HG03175 (cell line): ENCODE measurements around the gene DEAF1.

ENCODE experiments used
- ATAC-seq: cut with Tn5 transposase; IDR thresholded peaks from one replicate; pipeline ENCODE4 v1.9.1; 2021; ENCODE audit warnings: mild to moderate bottlenecking, moderate library complexity; ENCODE audit not compliant: unreplicated experiment

The DEAF1 gene

GRCh38 chr11:626475-627307 is 68.3 kb downstream of the DEAF1 start, which contains the start of gene SCT:
Gene SCT (minus strand): TSS chr11:627181. CDS start chr11:627143, 38 bp downstream.
- no peak for ATAC-seq

DNA sequence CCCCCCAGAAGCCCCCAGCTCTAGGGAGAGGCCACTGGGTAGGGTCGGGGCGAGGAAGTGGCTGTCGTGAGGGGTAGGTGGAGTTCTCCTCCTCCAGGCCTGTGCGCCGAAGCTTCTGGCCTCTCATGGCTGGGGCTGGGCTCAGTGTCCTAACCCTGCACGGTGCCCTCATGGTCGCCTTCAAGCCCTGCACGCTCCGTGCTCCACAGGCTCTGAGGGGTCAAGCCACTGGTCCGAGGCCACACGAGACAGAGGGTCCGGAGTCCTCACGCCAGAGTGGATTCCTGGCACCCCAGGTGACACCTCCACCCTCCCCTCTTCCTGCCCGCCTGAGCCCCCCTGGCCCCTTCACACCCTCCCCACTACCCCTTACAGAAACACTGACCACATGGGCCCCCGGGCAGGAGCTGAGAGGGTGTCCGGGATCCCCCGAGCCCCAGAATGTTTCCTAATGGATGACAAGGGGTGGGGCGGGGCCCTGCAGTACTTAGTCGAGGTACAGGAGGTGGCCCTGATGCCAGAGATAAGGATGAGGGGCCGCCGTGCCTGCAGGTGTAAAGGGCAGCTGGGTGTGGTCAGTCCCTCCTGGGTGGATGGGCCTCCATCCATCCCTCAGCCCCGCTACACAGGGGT is 69.3 kb downstream of the DEAF1 start:
- ATAC-seq, result no peak

GRCh38 chr11:624705-625635 is 70.1 kb downstream of the DEAF1 start, which contains the start of gene CDHR5:
Gene CDHR5 (minus strand): TSS chr11:624955. CDS start chr11:624902, 53 bp downstream.
- ATAC-seq, result no peak

DNA sequence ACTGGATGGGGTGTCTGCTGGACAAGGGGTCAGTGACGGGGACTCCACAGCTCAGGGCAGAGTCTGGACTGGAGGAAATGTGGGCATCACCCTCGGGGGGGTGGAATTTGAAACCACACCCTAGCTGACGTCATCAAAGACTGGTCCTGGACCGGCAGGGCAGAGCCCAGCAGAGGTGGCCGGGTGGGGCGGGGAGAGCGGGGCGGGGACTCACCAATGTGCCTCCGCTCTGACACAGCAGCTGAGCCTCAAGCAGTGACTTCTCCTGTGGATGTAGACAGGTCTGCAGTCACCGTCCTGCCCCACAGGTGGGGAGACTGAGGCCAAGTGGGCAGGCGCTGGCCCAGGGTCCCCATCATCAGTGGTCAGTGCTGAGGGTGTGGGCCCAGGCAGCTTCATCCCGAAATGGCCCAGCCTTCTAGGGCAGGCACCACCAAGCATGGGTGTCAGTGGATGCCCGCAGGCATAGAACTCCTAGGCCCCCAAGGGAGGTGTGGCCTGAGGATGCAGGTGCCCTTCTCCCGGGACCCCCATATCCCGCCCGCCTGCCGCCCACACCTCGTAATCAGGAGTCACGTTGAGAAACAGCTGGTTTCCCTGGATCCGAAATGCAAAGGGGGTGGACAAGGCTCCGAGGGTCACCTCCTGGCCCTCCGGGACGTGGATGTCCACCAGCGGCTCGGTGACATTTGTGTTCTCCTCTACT is 70.9 kb downstream of the DEAF1 start:
- ATAC-seq, result no peak

- ATAC-seq, result no peak
Measured at GRCh38 chr11:623349-623869, 71.6 kb downstream of the DEAF1 start.

GRCh38 chr11:621838-622237 is 73.2 kb downstream of the DEAF1 start:
- ATAC-seq, result no peak

GRCh38 chr11:620935-621814 is 73.8 kb downstream of the DEAF1 start:
- no peak for ATAC-seq

DNA sequence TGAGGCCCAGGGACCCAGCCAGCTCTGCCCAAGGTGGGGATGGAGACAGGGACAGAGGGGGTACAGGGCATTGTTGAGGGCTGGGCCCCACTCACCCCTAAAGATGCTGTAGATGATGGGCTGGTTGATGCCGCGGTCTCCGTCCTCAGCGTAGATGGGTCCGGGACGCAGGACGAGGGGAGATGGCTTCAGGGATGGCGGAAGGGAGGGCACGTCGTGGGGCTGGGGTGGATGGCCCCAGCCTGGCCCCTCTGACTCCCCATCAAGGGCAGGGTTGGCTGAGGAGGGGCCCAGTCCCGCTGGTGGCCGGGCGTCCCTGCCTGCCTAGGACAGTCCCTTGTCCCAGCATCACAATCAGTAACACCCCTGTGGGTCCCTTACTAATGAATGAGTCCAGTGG is 74.8 kb downstream of the DEAF1 start:
- no peak for ATAC-seq

GRCh38 chr11:619628-620050 is 75.4 kb downstream of the DEAF1 start:
- ATAC-seq, result no peak

GRCh38 chr11:618856-619627 is 76.0 kb downstream of the DEAF1 start:
- no peak for ATAC-seq

GRCh38 chr11:617912-618682 is 76.9 kb downstream of the DEAF1 start:
- no peak for ATAC-seq

DNA sequence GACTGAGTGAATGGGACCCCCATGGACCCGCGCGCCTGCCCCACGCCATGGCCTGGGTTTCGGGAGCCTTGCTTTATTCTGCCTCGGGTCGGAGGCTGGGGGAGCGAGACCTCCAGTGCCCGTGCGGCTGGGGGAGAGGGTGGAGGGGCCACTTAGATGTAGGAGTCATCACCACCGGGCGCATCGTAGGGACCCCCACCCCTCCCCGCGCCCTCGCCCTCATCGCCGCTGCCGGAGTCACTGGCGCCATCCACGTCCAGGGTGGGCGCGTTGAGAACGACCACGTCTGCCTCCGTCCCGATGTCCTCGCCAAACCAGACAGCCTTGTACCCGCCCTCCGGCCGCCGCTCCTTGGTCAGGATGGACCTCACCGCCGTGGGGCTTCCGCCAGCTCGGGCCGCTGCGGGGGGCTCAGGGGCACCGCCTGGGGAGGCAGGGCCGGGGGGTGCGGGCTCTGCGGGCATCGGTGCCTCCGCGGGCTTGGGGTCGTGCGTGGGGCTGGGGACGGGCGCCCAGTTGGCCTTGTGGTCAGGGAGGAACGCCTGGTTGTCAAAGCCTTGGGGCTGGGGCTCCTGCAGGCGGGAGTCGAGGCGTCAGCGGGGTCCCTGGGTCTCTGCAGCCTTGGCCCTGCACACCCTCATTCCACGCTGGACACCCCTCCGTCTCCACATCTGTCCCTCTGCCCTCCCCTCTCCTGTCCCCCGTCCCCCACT is 77.7 kb downstream of the DEAF1 start:
- no peak for ATAC-seq

DNA sequence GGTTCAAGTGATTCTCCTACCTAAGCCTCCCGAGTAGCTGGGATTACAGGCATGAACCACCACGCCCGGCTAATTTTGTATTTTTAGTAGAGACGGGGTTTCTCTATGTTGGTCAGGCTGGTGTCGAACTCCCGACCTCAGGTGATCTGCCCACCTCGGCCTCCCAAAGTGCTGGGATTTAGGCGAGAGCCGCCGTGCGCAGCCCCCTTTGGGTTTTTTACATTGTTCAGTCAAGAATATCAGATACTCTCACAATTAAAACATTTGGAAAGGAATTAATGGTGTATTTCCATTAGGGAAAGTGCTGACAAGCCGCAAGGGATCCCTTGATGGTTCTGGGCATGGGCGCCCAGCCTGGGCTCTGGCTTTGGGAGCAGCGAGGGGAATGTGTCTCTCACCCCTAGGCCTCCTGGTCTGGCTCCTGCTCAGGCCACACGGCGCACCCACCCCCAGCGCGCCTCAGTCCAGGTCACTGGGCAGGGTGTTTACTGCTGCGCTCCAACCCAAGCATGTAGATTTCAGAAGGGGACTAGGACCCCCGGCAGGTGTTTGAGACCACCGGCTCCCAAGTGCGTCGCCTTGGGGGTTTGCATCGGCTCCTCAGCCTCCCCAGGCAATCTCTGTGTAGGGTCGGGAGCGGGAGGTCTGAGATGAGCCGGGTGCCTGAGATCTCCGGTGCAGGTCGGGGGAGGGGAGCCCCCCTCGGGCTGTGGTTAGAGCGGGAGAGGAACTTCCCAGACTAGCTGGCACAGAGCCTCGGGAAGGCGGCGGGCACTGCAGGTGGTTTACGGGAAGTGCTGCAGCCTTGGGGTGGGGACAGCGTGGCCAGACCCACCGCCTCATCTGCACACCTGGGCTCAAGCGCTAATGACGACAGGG is 78.5 kb downstream of the DEAF1 start:
- no peak for ATAC-seq

DNA sequence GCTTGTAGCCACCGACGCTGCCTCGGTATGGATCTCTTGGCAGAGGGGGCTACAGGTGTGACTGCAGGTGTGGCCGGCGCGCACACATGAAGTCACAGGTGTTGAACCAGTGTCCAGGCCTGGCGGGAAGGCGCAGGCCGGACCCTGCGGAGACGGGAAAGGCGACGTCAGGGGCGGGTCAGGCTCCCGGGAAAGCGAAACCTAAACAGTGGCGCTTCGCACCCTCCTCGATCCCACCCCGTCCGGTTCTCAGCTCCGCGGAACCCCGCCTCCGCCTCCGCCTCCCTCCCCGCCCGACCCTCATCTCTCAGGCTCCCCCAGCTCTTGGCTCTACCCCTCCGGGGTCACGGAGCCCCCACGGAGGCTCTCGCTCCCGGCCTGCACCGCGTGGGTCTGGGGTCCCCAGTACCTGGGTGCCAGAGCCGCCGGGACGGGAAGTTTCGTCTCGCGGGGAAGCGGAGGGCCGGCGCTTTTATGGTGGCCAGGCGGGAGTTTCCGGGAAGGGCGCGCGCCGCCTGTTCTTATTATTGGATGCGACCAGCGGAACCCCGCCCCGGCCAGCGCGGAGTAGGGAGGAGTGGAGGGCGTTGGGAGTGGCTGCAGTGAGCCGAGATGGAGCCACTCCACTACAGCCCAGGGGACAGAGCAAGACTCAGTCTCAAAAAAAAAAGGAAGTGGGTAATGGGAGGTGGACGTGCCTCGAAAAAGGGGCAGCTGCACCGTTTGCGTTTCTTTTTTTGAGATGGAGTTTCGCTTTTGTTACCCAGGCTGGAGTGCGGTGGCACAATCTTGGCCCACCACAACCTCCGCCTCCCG is 79.3 kb downstream of the DEAF1 start, which contains the start of gene IRF7:
IRF7 (minus strand) TSS at position 447 of the 816 bp plus-strand sequence. CDS start 586 bp downstream, outside the sequence.
- ATAC-seq, result peak; percentile 86
